NCI-H2171 (cell line): ENCODE data around the gene BDH2.

Experiments
- DNase-seq: peaks from one replicate; lab custom pipeline; 2025; lab: John Stamatoyannopoulos, UW

The BDH2 gene

GRCh38 chr4:103085555-103086196 lies 14.0 kb downstream of the BDH2 start:
- DNase-seq: no peak

- DNase-seq: no peak
Measured at GRCh38 chr4:103079621-103080020, 20.0 kb downstream of the BDH2 start.

GRCh38 chr4:103076747-103077347 lies 22.8 kb downstream of the BDH2 start, which contains the start of gene SLC9B2:
Gene SLC9B2 (minus strand): TSS chr4:103076761. CDS start chr4:103067550, 9,211 bp downstream.
- DNase-seq: no peak

GRCh38 chr4:103075894-103076746 lies 23.5 kb downstream of the BDH2 start:
- peak; percentile 36 for DNase-seq

- no peak for DNase-seq
Measured at GRCh38 chr4:103075435-103075893, 24.2 kb downstream of the BDH2 start.

- no peak for DNase-seq
Measured at GRCh38 chr4:103074744-103075434, 24.7 kb downstream of the BDH2 start.

- DNase-seq: no peak
Measured at GRCh38 chr4:103073792-103074438, 25.7 kb downstream of the BDH2 start.

- no peak for DNase-seq
Measured at GRCh38 chr4:103067841-103068547, 31.6 kb downstream of the BDH2 start.

- DNase-seq: no peak
Measured at GRCh38 chr4:103060453-103061148, 39.0 kb downstream of the BDH2 start.

GRCh38 chr4:103054030-103054429 lies 45.6 kb downstream of the BDH2 start:
- DNase-seq: no peak

- no peak for DNase-seq
Measured at GRCh38 chr4:103052779-103053178, 46.9 kb downstream of the BDH2 start.

GRCh38 chr4:103052145-103052544 lies 47.5 kb downstream of the BDH2 start:
- DNase-seq: no peak

- DNase-seq: no peak
Measured at GRCh38 chr4:103050736-103051436, 48.7 kb downstream of the BDH2 start.

GRCh38 chr4:103046416-103047290 lies 53.0 kb downstream of the BDH2 start:
- DNase-seq: no peak

- DNase-seq: no peak
Measured at GRCh38 chr4:103044183-103044582, 55.5 kb downstream of the BDH2 start.

GRCh38 chr4:103036169-103036568 lies 63.5 kb downstream of the BDH2 start:
- DNase-seq: no peak

GRCh38 chr4:103032574-103032973 lies 67.1 kb downstream of the BDH2 start:
- no peak for DNase-seq

- DNase-seq: no peak
Measured at GRCh38 chr4:103030791-103031190, 68.8 kb downstream of the BDH2 start.

GRCh38 chr4:103029300-103029699 lies 70.3 kb downstream of the BDH2 start:
- no peak for DNase-seq
